Activated CD8-positive, alpha-beta memory T cell treated with anti-CD3 and anti-CD28 coated beads, Interleukin-2, amount 50 U/mL, for 48 hours (primary cell): ENCODE data around the gene VEGFA.

Source experiments
- DNase-seq: peaks from one replicate; pipeline ENCODE4 v3.0.0-alpha.2; 2020

The VEGFA gene

DNA sequence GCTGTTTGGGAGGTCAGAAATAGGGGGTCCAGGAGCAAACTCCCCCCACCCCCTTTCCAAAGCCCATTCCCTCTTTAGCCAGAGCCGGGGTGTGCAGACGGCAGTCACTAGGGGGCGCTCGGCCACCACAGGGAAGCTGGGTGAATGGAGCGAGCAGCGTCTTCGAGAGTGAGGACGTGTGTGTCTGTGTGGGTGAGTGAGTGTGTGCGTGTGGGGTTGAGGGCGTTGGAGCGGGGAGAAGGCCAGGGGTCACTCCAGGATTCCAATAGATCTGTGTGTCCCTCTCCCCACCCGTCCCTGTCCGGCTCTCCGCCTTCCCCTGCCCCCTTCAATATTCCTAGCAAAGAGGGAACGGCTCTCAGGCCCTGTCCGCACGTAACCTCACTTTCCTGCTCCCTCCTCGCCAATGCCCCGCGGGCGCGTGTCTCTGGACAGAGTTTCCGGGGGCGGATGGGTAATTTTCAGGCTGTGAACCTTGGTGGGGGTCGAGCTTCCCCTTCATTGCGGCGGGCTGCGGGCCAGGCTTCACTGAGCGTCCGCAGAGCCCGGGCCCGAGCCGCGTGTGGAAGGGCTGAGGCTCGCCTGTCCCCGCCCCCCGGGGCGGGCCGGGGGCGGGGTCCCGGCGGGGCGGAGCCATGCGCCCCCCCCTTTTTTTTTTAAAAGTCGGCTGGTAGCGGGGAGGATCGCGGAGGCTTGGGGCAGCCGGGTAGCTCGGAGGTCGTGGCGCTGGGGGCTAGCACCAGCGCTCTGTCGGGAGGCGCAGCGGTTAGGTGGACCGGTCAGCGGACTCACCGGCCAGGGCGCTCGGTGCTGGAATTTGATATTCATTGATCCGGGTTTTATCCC is at the start of gene VEGFA:
TSS of gene VEGFA (plus strand) at position 686 of the 846 bp plus-strand sequence.
- DNase-seq: peak; percentile 98

DNA sequence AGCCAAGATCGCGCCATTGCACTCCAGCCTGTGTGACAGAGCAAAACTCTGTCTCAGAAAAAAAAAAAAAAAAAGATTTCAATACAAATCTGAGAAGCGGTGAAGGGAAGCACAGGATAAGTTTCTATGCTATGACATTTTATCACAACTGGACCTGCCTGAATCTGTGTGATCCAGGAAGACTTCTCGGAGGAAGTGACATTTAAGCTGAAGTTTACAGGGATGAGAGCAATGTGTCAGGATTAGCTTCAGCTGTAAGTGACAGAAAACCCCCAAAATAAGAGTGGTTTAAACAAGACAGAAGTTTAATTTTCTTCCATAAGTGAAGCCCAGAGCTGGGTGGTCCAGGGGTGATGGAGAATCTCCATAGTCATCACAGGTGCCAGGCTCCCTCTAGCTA is 49.0 kb upstream of the VEGFA start:
- DNase-seq: no peak

DNA sequence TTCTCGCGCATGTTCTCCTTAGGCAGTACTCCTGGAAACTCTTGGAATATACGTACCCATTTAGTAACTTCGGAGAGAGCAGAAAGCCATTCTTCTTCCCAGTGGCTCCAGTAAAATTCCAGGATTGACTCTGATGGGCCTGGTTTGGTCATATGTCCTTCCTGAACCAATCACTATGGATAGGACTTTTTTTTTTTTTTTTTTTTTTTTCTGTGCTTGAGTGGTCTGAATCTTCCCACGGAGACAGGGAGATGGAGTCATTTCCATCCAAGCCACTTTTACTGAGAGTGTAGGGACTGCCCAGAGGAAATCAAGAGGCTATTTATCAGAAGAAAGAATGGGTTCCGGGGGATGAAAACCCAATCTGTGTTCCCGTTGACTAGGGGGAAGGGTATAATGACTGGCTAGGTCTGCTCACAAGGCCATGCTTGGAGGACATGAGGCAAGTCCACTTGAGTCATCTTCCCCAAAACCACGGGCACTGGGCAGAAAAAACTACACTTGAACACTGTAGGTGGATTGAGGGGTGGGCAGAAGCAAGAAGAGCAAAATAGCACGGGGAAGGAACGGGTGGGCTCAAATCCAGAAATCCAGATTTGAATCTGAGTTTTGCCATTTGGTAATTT is 47.0 kb upstream of the VEGFA start:
- DNase-seq: no peak

DNA sequence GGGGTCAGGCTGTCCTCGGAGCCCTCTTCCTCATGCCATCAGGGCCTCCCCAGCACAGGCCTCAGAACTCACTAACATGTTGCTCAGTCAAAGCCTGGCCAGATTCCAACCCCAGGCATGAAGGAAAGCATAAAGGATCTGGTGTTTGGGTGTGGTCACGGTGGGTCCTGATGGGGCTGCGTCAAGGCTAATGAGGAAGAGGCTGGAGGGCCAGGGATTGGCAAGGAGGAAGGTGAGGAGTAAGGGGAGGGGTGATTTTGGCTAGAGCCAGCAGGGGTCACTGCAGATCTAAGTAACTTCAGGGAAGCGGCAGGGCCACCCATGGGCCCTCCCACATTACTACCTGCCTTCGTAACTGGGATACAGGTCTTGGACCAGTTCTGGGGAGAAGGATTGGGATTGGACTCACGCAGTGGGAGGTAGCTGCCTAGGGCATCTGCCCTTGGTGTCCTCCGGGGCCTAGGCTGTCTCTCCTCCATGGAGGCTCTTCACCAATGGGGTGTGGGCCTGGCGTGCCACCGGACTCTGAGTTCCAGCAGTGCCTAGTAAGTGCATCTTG is 46.2 kb upstream of the VEGFA start:
- peak; percentile 80 for DNase-seq

DNA sequence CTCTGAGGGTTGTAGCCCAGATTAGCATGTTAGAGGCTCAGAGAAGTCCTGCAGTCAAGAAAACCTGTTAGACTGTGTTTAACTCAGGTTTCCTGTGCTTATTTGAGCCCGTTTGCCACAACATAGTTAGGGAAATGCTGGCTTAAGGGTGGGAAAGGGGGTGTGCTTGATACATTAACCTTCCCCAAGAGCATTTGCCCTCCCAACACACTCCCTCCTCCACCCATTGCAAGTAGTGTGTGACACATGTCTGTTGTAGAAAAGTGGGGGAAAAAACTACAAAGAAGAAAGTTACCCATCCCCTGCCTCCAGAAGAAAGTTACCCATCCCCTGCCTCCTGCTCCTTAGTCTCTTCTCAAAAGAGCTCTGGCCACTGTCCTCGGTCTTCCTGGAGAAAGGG is 45.7 kb upstream of the VEGFA start:
- no peak for DNase-seq

DNA sequence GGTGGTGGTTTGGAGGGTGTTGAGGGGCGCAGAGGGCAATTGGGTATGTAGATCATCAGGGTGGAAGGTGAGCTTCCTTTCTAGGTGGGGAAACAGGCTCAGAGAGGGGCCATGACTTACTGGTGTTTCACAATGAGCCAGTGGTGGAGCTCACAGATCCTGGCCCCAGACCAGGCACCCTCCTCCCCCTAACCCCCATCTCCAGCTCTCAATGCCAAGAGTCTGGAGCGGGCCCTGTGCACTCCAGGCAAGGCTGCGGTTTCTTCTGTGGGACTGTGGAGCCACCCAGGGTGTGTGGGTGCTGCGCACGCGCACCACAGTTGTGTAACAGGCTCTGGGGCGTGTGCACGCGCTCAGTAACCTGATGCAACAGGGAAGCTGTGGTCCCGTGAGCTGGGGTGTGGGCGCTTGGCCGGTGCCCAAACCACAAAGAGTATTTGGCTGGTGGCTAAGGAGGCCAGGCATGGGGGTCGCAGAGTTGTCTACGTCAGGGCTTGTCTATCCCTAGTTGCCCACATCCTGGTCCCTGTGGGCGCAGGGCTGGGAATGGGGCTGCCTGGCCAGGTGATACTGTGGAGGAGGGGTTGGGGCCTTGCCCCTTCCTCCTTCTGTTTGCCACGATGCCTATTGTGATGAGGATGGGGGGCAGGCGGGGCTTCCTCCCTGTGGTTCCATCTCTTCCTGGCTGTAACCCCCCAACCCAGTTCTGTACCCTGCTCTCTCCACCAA is 44.9 kb upstream of the VEGFA start:
- peak; percentile 90 for DNase-seq

DNA sequence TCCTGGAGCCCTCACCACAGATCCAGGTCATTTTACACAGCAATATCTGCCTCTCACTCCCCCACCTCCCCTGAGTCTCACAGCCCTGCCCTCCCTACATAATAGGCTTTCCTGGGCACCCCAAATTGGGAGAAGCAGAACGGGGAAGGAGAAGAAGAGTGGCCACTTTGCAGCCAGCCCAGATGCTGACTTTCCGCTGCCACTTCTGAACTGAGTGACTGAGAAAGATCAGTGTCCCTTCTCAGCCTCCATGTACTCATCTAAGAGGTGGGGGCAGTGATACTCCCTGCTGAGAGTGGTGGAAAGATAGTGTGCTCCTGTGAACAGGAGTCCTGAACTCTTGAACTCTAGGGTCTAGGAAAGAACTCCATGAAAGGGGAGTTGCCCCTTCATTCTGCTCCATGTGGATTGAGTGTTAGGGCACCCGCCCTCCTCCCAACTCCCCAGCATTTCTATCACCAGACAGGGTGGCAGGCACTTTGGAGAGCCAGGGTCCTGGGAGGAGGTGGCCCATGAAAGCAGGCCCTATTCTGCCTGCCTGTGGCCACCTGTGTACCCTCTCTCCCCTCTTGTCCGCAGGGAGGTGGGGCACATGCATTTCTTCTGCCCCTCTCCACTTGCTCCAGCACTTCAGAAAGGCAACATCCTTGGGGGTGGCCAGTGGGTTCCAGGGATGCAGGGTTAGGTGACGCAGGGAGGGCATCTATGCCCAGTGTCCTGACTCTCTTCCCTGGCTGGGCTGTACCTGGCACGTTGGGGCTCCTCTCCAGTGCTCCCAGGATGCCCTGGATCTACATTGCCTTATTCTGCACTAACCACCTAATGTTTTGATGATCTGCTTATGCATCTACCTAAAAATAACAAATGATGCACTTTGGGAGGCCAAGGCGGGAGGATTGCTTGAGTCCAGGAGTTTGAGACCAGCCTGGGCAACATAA is 44.1 kb upstream of the VEGFA start:
- no peak for DNase-seq

DNA sequence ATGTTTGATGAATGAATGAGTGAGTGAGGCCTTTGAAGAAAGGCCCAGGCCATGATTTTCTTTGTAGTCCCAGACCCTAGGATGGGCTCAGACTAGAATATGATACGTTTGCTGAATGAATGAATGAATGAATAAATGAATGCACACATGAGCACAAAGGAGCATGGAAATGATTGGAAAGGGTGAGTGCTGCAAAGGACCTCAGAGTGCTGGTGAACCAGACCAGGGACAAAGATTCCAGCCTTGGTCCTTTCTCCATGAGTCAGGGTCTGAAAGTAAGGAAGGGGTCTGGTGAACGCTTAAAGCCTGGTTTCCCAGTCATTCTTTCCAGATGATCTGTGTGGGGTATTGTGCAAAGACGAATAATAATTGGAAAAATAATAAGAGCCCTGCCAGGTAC is 42.4 kb upstream of the VEGFA start:
- DNase-seq: no peak

DNA sequence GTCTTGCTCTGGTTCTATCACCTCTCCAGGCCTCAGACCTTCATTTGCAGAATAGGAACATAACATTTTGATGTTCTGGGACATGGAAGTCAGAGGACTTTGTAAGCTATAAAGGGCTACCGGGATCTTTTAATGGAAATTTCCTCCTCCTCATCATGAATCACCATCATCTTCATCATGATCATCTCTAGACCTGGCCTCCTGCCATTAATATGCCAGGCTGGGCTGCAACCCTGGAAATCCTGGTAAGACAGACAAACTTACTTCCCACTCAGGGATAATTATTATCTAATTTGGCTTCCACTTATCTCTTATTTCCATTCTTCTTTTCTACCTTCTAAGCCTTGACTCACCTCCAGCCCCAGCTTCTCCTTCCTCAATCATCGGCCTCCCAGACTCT is 41.4 kb upstream of the VEGFA start:
- DNase-seq: no peak

DNA sequence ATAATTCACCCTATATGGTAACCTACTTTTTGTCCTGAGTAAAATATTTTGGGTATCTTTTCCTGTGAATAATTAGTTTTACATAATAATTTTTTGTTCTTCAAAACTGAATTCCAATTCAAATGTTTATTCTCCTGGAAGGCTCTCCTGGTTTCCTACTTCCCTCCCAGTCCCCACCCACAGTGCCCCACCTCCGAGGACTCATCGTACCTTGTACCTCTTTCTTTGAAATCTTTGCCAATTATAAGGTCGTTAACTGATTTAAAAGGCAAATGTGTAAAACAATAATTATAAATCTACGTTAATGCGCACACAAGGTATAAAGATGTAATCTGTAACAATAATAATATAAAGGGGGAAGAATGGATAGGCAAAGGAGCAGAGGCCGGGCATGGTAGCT is 40.5 kb upstream of the VEGFA start:
- no peak for DNase-seq

DNA sequence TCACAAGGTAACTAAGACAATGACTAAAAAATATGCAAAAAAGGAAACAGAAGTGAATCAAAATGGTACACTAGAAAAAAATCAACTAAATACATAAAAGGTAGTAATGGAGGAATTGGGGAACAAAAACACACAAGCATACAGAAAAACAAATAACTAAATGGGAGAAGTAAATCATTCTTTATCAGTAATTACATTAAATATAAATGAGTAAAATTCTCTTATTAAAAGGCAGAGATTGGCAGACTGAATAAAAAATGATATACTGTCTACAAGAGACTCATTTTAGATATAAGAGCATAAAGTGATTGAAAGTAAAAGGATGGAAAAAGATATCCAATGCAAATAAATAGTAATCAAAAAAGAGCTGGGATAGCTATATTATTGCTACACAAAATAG is 39.4 kb upstream of the VEGFA start:
- no peak for DNase-seq

DNA sequence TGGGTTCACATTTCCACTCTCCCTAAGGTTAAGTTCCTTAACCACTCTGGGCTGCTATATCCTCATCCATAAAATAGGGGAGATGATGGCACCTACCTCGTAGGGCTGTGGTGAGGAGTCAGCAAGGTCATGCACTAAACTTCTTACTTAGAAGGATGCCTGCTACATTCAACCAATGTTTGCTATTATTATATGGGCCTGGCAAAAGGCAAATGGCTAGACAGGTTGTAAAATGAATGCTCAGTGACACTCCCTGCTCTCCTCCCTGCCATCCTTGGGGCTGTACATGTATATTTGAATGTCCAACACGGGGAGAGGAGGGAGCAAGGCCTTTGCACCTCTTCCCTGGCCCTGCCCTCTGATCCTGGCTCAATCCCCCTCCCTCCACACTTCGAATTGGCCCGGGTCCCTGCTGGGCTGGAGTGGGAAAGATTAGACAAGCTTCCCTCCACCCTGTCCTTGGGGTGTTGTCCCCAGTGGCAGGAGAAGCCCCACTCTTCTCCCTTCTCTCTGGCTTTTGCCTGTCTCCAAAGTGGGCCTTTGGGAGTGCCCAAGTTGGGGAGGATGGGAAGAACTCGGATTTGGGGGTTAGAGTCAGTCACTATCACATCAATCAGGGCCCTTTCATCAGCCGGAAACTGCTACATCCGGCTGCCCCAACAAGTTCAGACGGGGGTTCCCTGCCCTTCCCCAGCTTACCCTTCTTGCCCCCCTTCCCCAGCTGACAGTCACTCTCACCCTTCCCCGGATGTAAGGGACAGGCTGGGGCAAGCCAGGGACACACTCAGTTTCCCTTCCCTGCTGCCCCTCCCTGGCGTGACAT is 36.3 kb upstream of the VEGFA start:
- no peak for DNase-seq

DNA sequence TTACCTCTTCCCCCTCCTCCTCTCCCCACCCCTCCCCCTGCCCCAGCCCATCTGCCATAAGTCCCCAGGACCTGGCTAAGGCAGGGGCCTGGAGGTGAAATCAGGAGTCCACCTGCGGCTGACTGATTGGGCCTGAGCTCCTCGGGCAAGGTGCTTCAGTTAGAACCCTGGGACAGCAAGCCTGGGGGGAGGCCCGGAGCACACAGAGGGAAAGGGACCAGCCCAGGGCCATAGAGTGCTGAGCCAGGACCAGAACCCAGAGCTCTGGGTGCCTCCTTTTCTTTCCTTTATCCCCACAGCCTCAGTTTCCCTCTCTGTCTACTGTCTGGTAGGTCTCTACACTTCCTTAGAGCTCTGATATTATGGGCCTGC is 35.7 kb upstream of the VEGFA start:
- no peak for DNase-seq

DNA sequence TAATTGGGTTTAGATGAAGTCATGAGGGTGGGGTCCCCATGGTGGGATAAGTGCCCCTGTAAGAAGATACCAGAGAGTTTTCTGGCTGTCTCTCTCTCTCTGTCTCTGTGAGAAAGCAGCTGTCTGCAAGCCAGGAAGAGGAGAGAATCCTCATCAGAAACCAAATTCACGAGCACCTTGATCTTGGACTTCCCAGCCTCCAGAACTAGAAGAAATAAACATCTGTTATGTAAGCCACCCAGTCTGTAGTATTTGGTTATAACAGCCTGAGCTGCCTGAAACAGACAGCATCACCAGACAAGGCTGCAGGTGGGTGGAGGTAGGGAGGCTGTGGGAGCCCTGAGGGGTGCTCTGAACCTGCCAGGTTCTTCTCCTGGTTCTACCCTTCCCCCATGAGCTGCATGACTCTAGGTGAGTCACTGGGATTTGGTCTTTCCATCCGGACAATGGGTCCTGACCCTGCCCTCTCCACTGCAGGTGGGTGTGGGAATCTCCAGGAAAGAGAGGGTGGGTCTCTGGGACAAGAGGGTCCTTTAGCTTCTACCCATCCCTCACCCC is 34.3 kb upstream of the VEGFA start:
- DNase-seq: peak; percentile 29

DNA sequence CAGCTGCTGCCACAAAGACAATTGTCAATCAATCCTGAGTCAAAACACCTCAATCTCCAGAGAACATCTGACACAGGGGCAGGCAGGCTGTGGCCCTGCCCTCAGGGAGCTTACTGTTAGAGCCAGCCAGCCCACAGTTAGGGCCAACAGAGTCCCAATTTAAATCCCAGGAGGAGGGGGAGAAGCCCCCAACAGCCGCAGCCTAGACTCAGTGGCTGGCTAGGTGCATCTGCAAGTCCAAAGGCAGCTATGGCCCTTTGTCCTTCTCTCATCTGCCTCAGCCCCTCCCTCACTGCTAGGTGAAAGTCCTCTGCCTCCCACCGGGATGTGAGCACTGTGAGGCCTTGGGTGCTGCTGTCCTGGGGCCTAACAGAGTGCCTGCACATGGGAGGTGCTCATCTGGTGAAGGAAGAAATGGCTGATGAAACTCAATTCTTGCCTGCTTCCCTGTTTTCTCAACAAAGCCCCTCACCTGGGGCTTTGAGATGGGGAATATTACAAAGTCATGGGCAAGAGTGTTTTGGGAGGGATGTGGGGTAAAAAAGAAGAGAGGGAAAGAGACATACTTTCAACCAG is 33.7 kb upstream of the VEGFA start:
- no peak for DNase-seq

DNA sequence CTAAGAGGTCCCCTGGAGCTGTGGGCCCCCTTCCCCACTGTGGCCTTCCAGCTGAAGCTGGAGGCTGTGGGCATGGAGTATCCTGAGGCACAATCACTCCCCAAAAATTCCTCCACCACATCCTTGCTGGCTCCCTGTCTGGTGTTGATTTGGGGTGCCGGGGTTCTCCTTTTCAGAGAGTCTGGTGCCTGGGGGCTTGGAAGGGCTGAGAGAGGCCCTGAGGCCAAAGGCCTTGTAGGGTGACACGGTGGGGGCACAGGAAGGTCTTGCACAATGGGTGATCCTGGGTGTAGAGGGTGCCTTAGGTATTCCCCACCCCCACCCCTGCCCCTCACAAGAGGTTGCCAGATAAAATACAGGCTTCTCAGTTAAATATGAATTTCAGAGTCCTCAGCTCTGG is 33.2 kb upstream of the VEGFA start:
- no peak for DNase-seq

DNA sequence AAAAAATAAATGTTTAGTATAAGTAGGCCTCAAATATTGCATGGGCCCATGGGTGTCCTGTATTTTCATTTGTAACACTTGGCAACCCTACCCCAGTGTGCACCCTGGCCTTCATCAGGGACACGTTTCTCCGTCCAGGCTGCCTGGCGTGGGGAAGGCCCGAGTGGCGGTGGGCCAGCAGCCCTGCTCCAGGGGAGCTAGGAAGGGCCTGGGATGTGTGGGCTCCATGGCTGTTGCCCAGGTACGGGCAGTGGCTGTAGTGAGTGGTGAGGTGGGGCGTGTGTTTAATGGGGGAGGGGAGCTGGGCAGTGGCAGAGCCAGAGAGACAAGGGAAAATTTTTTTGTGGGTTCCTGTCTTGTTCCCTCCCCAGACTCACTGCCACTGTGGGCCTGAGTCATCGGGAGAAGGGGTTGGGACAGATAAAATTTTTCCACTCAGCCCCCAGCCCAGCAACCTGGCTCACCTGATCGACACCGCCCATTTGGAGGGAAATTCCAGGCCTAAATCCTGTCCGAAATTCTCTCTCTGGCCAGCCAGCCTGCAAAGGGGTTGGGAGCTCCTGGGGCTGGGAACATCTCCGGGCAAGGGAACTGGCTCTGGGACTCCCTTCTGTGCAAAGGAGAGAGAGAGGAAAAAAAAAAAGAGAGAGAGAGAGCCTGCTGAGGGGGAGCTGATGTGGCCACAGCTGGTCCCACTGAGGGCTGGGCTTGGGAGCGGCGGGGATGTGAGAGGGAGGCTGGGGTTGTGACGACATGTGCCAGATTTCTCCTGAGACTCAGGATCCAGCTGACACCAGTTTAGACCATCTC is 32.5 kb upstream of the VEGFA start:
- DNase-seq: peak; percentile 44

DNA sequence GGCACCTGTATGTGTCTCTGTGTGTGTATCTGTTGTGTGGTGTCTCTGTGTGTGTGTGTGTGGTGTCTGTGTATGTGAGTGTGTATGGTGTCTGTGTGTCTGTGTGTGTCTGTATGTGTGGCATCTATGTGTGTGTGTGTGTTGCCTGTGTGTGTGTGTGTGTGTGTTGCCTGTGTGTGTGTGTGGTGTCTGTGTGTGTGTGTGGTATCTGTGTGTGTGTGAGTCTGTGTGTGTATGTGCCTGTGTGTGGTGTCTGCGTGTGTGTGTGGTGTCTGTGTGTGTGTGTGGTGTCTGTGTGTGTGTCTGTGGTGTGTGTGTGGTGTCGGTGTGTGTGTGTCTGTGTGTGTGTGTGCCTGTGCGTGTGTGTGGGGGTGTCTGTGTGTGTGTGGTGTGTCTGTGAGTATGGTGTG is 31.7 kb upstream of the VEGFA start:
- DNase-seq: no peak

DNA sequence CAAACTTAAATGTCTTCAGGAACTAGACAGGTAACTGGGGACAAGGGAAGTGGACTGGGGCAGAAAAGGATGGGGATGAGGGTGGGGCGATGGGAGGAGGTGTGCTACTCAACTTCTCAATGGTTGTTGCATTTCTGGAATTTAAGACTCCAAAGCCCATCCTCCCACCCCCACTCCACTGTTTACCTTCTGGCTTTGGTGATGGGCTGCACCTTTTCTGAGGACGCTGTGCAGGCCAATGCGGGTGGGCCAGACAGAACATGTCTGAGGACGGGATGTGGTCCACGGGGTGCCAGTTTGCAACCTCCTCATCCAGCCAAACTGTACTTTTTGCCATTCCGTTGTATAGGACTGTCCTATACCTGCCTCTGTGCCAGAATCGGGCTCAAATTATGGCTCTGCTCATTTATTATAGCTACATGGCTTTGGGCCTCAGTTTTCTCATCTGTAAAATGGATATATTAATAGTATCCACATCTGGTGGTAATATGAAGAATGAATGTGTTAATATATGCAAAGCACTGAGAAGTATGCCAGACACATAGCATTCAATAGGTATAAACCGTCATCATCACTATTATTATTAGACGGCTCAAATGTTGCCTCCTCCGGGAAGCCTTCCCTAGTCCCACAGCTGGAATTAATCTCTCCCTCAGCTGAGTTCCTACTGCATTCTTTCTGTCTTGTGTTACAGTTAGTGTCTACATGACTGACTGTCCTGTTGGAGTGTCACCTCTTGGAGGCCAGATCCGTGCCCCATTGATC is 31.0 kb upstream of the VEGFA start:
- peak; percentile 35 for DNase-seq
